ENCODE data around the gene MAP4K2. TPM values are rescaled to one million over a fixed set of nuclear protein-coding genes. Genes with fewer than 3 reads are reported as not detected.

The MAP4K2 gene
- total RNA-seq, 1 donor from 2014 or later, result 202 TPM

GRCh38 chr11:64774144-64774543 is 28.9 kb downstream of the MAP4K2 start:
- DNase-seq (ENCODE audit: low spot score), result no peak

GRCh38 chr11:64772303-64773018 is 30.6 kb downstream of the MAP4K2 start:
- H3K4me1 Mint-ChIP-seq (ENCODE audit: unreplicated experiment), result peaks cover 55% of the 10 kb centered on the region
- H3K27me3 Mint-ChIP-seq (ENCODE audit: unreplicated experiment), result peaks cover 11% of the 10 kb centered on the region
- no peak for DNase-seq (ENCODE audit: low spot score)
- H3K4me3 Mint-ChIP-seq (ENCODE audit: unreplicated experiment), result peak overlapping the region; percentile 0
- H3K27ac Mint-ChIP-seq (ENCODE audit: unreplicated experiment), result peak overlapping the region; percentile 87
- H3K36me3 Mint-ChIP-seq (ENCODE audit: low read depth, unreplicated experiment), result peaks cover 90% of the 10 kb centered on the region
- TF ChIP-seq CTCF (IDR thresholded peaks at IDR 0.05; ENCODE audit: unreplicated experiment), result no peak
- no peaks in the 10 kb centered on the region for H3K9me3 Mint-ChIP-seq (ENCODE audit: unreplicated experiment)

More at GRCh38 chr11:64774144-64774543, 28.9 kb downstream of the MAP4K2 start:
- Mint-ChIP-seq H3K27ac (ENCODE audit: unreplicated experiment) (peak overlapping the region; percentile 42), H3K36me3 (ENCODE audit: low read depth, unreplicated experiment) (peaks cover 75% of the 10 kb centered on the region), H3K27me3 (ENCODE audit: unreplicated experiment) (peaks cover 11% of the 10 kb centered on the region), H3K4me1 (ENCODE audit: unreplicated experiment) (peaks cover 51% of the 10 kb centered on the region), H3K4me3 (ENCODE audit: unreplicated experiment) (peak overlapping the region; percentile 73), H3K9me3 (ENCODE audit: unreplicated experiment) (no peaks in the 10 kb centered on the region)
- TF ChIP-seq CTCF (IDR thresholded peaks at IDR 0.05; ENCODE audit: unreplicated experiment), result no peak

- Mint-ChIP-seq H3K4me1 (ENCODE audit: unreplicated experiment) (peaks cover 49% of the 10 kb centered on the region), H3K36me3 (ENCODE audit: low read depth, unreplicated experiment) (peaks cover 90% of the 10 kb centered on the region), H3K27me3 (ENCODE audit: unreplicated experiment) (peaks cover 5% of the 10 kb centered on the region), H3K9me3 (ENCODE audit: unreplicated experiment) (no peaks in the 10 kb centered on the region), H3K4me3 (ENCODE audit: unreplicated experiment) (peak overlapping the region; percentile 43), H3K27ac (ENCODE audit: unreplicated experiment) (peak overlapping the region; percentile 87)
- no peak for TF ChIP-seq CTCF (IDR thresholded peaks at IDR 0.05; ENCODE audit: unreplicated experiment)
- DNase-seq (ENCODE audit: low spot score), result no peak
Observed at GRCh38 chr11:64771861-64772260, 31.2 kb downstream of the MAP4K2 start.

DNA sequence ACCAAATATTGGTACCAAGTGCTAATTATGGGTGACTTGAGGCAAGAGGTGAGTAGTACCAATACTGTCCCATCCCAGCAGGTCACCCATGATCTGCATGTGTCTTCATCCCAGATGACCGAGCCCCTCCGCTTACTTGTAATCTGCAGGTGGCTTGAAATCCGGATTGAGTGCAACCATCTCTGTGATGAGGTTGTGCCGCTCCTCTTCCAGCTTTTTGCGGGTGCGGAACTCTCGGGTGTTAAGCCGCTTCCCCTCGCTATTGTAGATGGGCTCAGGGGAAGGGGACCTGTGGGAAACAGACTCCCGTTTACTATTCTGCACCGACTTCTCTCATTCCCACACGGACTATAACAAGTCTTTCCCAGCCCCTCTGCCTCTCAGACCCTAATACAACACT is 32.9 kb downstream of the MAP4K2 start:
- H3K36me3 Mint-ChIP-seq (ENCODE audit: low read depth, unreplicated experiment), result peaks cover 82% of the 10 kb centered on the region

More for the DNA sequence above, 32.9 kb downstream of the MAP4K2 start:
- DNase-seq (ENCODE audit: low spot score), result no peak
- Mint-ChIP-seq H3K27me3 (ENCODE audit: unreplicated experiment) (peaks cover 9% of the 10 kb centered on the region), H3K27ac (ENCODE audit: unreplicated experiment) (peak overlapping the region; percentile 12), H3K4me3 (ENCODE audit: unreplicated experiment) (peak overlapping the region; percentile 62), H3K4me1 (ENCODE audit: unreplicated experiment) (peaks cover 37% of the 10 kb centered on the region), H3K9me3 (ENCODE audit: unreplicated experiment) (no peaks in the 10 kb centered on the region)
- no peak for TF ChIP-seq CTCF (IDR thresholded peaks at IDR 0.05; ENCODE audit: unreplicated experiment)
